ENCODE measurements around the gene KLF13.

The KLF13 gene

DNA sequence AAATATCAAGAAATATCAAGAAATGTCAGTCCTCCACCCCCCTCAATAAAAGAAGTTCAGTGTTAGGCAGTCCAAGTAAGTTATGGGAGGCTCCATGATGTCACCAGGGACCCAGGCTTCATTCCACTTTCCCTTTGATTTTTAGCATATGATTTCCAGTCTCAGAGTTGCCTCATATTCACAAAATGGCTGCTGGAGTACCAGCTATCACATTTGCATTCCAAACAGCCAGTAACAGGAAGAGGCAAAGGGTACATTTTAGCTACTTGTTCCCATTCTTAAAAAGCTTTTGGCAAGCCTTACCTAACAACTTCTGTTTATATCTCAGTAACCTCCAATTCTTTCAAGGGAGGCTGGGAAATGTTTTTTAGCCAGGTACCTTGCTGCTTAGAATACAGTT lies 13.4 kb upstream of the KLF13 start:
- Histone ChIP-seq H3K18ac (ENCODE audit: low read length) (no peak overlapping the region), H3K14ac (ENCODE audit: low read length) (no peak overlapping the region), H3K4me1 (ENCODE audit: control insufficient read depth in 1 of 2, insufficient read depth in 2 of 2, low read length in 2 of 2) (no peaks in the 10 kb centered on the region), H3K36me3 (ENCODE audit: control insufficient read depth in 1 of 2, insufficient read depth in 2 of 2, low read length in 2 of 2) (no peaks in the 10 kb centered on the region), H3K23ac (ENCODE audit: low read length) (no peak overlapping the region), H3K4me2 (ENCODE audit: low read length) (no peak overlapping the region), H2BK5ac (ENCODE audit: low read depth, low read length, poor library complexity) (no peak overlapping the region), H4K12ac (ENCODE audit: low read depth, low read length) (no peak overlapping the region), H2BK120ac (ENCODE audit: insufficient read depth, low read length, poor library complexity) (no peak overlapping the region), H3K9me3 (ENCODE audit: insufficient read depth, low read depth, low read length) (peaks cover 2% of the 10 kb centered on the region), H3K27me3 (ENCODE audit: insufficient read depth, low read length) (no peaks in the 10 kb centered on the region), H3K4me3 (ENCODE audit: low read depth, low read length) (no peak overlapping the region), H2AFZ (ENCODE audit: insufficient read depth, low read length, poor library complexity) (no peak overlapping the region), H4K91ac (ENCODE audit: low read depth, low read length) (no peak overlapping the region), H2AK5ac (ENCODE audit: low read length) (no peak overlapping the region), H3K4ac (ENCODE audit: low read depth, low read length) (no peak overlapping the region), H3K27ac (ENCODE audit: low read depth, low read length) (no peak overlapping the region), H3K79me2 (ENCODE audit: control insufficient read depth, insufficient read depth, low read length, poor library complexity) (no peaks in the 10 kb centered on the region), H3K9ac (ENCODE audit: low read length) (no peak overlapping the region), H2BK12ac (ENCODE audit: low read length) (no peak overlapping the region), H3K79me1 (ENCODE audit: low read length) (no peaks in the 10 kb centered on the region), H4K8ac (ENCODE audit: low read depth, low read length) (no peak overlapping the region)
- DNase-seq, result no peak

DNA sequence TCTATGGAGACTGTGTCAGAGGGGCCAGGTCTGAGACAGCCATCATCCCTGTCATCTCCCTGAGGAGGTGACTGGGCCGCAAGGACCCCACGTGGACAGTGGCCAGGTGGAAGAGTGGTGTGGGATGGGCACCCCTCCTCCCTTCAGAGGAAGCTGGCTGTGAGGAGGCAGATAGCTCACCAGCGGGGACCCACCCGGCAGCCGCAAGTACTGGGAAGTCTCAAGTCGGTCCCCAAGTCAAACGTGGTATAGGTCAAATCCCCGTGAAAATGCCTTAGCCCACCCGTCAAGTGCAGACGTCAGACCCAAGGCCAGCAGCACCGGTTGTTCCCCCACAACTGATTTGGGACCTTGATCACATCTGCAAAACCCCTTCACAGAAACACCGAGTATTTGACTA lies 12.3 kb upstream of the KLF13 start:
- DNase-seq, result no peak
- H3K18ac ChIP-seq (ENCODE audit: low read length), result no peak overlapping the region

GRCh38 chr15:31316135-31316795 lies 10.4 kb upstream of the KLF13 start:
- no peak for DNase-seq
- Histone ChIP-seq H3K4ac (ENCODE audit: low read depth, low read length) (no peak overlapping the region), H3K27me3 (ENCODE audit: insufficient read depth, low read length) (no peaks in the 10 kb centered on the region), H3K9ac (ENCODE audit: low read length) (no peak overlapping the region), H3K27ac (ENCODE audit: low read depth, low read length) (no peak overlapping the region), H2BK12ac (ENCODE audit: low read length) (no peak overlapping the region), H3K4me1 (ENCODE audit: control insufficient read depth in 1 of 2, insufficient read depth in 2 of 2, low read length in 2 of 2) (no peaks in the 10 kb centered on the region), H3K4me2 (ENCODE audit: low read length) (no peak overlapping the region), H2AFZ (ENCODE audit: insufficient read depth, low read length, poor library complexity) (no peak overlapping the region), H2BK120ac (ENCODE audit: insufficient read depth, low read length, poor library complexity) (no peak overlapping the region), H4K12ac (ENCODE audit: low read depth, low read length) (no peak overlapping the region), H3K23ac (ENCODE audit: low read length) (no peak overlapping the region), H2BK5ac (ENCODE audit: low read depth, low read length, poor library complexity) (no peak overlapping the region), H4K8ac (ENCODE audit: low read depth, low read length) (no peak overlapping the region), H3K9me3 (ENCODE audit: insufficient read depth, low read depth, low read length) (peaks cover 2% of the 10 kb centered on the region), H3K79me2 (ENCODE audit: control insufficient read depth, insufficient read depth, low read length, poor library complexity) (no peaks in the 10 kb centered on the region), H3K14ac (ENCODE audit: low read length) (no peak overlapping the region), H3K18ac (ENCODE audit: low read length) (no peak overlapping the region), H3K79me1 (ENCODE audit: low read length) (no peaks in the 10 kb centered on the region), H2AK5ac (ENCODE audit: low read length) (no peak overlapping the region), H3K4me3 (ENCODE audit: low read depth, low read length) (no peak overlapping the region), H4K91ac (ENCODE audit: low read depth, low read length) (no peak overlapping the region), H3K36me3 (ENCODE audit: control insufficient read depth in 1 of 2, insufficient read depth in 2 of 2, low read length in 2 of 2) (no peaks in the 10 kb centered on the region)
- WGBS (ENCODE audit: extremely low coverage, insufficient coverage, insufficient read length), result no CpG with 5 or more reads among the region's 8 CpGs

More for the DNA sequence above, 12.3 kb upstream of the KLF13 start:
- no peak overlapping the region for H3K4me2 ChIP-seq (ENCODE audit: low read length)
- H3K14ac ChIP-seq (ENCODE audit: low read length), result no peak overlapping the region
- no peak overlapping the region for H4K91ac ChIP-seq (ENCODE audit: low read depth, low read length)
- no peak overlapping the region for H2BK120ac ChIP-seq (ENCODE audit: insufficient read depth, low read length, poor library complexity)
- H3K36me3 ChIP-seq (ENCODE audit: control insufficient read depth in 1 of 2, insufficient read depth in 2 of 2, low read length in 2 of 2), result no peaks in the 10 kb centered on the region
- H3K79me2 ChIP-seq (ENCODE audit: control insufficient read depth, insufficient read depth, low read length, poor library complexity), result no peaks in the 10 kb centered on the region
- no peak overlapping the region for H2AFZ ChIP-seq (ENCODE audit: insufficient read depth, low read length, poor library complexity)
- H3K23ac ChIP-seq (ENCODE audit: low read length), result no peak overlapping the region
- H2BK12ac ChIP-seq (ENCODE audit: low read length), result no peak overlapping the region
- no peak overlapping the region for H4K8ac ChIP-seq (ENCODE audit: low read depth, low read length)
- no peak overlapping the region for H3K4ac ChIP-seq (ENCODE audit: low read depth, low read length)
- peaks cover 2% of the 10 kb centered on the region for H3K9me3 ChIP-seq (ENCODE audit: insufficient read depth, low read depth, low read length)
- H3K9ac ChIP-seq (ENCODE audit: low read length), result no peak overlapping the region
- no CpG with 5 or more reads among the region's 12 CpGs for WGBS (ENCODE audit: extremely low coverage, insufficient coverage, insufficient read length)
- no peak overlapping the region for H2BK5ac ChIP-seq (ENCODE audit: low read depth, low read length, poor library complexity)
- H3K4me1 ChIP-seq (ENCODE audit: control insufficient read depth in 1 of 2, insufficient read depth in 2 of 2, low read length in 2 of 2), result no peaks in the 10 kb centered on the region
- H2AK5ac ChIP-seq (ENCODE audit: low read length), result no peak overlapping the region
- no peak overlapping the region for H4K12ac ChIP-seq (ENCODE audit: low read depth, low read length)
- H3K27ac ChIP-seq (ENCODE audit: low read depth, low read length), result no peak overlapping the region
- H3K27me3 ChIP-seq (ENCODE audit: insufficient read depth, low read length), result no peaks in the 10 kb centered on the region
- no peaks in the 10 kb centered on the region for H3K79me1 ChIP-seq (ENCODE audit: low read length)
- H3K4me3 ChIP-seq (ENCODE audit: low read depth, low read length), result no peak overlapping the region

- Histone ChIP-seq H2BK12ac (ENCODE audit: low read length) (no peak overlapping the region), H3K18ac (ENCODE audit: low read length) (no peak overlapping the region), H2BK120ac (ENCODE audit: insufficient read depth, low read length, poor library complexity) (no peak overlapping the region), H2AFZ (ENCODE audit: insufficient read depth, low read length, poor library complexity) (no peak overlapping the region), H3K27me3 (ENCODE audit: insufficient read depth, low read length) (no peaks in the 10 kb centered on the region), H3K9me3 (ENCODE audit: insufficient read depth, low read depth, low read length) (peaks cover 2% of the 10 kb centered on the region), H3K4me2 (ENCODE audit: low read length) (no peak overlapping the region), H3K23ac (ENCODE audit: low read length) (no peak overlapping the region), H3K9ac (ENCODE audit: low read length) (no peak overlapping the region), H2AK5ac (ENCODE audit: low read length) (no peak overlapping the region), H3K4me3 (ENCODE audit: low read depth, low read length) (no peak overlapping the region), H3K4ac (ENCODE audit: low read depth, low read length) (no peak overlapping the region), H3K27ac (ENCODE audit: low read depth, low read length) (no peak overlapping the region), H4K12ac (ENCODE audit: low read depth, low read length) (no peak overlapping the region), H3K14ac (ENCODE audit: low read length) (no peak overlapping the region), H3K36me3 (ENCODE audit: control insufficient read depth in 1 of 2, insufficient read depth in 2 of 2, low read length in 2 of 2) (no peaks in the 10 kb centered on the region), H3K4me1 (ENCODE audit: control insufficient read depth in 1 of 2, insufficient read depth in 2 of 2, low read length in 2 of 2) (no peaks in the 10 kb centered on the region), H4K91ac (ENCODE audit: low read depth, low read length) (no peak overlapping the region), H3K79me1 (ENCODE audit: low read length) (no peaks in the 10 kb centered on the region), H4K8ac (ENCODE audit: low read depth, low read length) (no peak overlapping the region), H2BK5ac (ENCODE audit: low read depth, low read length, poor library complexity) (no peak overlapping the region), H3K79me2 (ENCODE audit: control insufficient read depth, insufficient read depth, low read length, poor library complexity) (no peaks in the 10 kb centered on the region)
- no peak for DNase-seq
- no CpG with 5 or more reads among the region's 3 CpGs for WGBS (ENCODE audit: extremely low coverage, insufficient coverage, insufficient read length)
These were observed 9.6 kb upstream of the KLF13 start for GRCh38 chr15:31317017-31317416.
